HG03439 (cell line): Measurements from ENCODE around the gene E2F6.

ENCODE experiments used
- ATAC-seq: cut with Tn5 transposase; IDR thresholded peaks from one replicate; pipeline ENCODE4 v1.9.1; 2021; ENCODE audit warnings: mild to moderate bottlenecking, moderate library complexity; ENCODE audit not compliant: unreplicated experiment

E2F6 gene

GRCh38 chr2:11493282-11493681 is 27.3 kb upstream of the E2F6 start:
- ATAC-seq: no peak

GRCh38 chr2:11492720-11493119 is 26.8 kb upstream of the E2F6 start:
- ATAC-seq: no peak

GRCh38 chr2:11492244-11492643 is 26.3 kb upstream of the E2F6 start:
- ATAC-seq: no peak

GRCh38 chr2:11491348-11491933 is 25.5 kb upstream of the E2F6 start:
- ATAC-seq: no peak

- ATAC-seq: no peak
These were observed 24.2 kb upstream of the E2F6 start for GRCh38 chr2:11490194-11490593.

- no peak for ATAC-seq
These were observed 22.8 kb upstream of the E2F6 start for GRCh38 chr2:11488809-11489208.

- no peak for ATAC-seq
These were observed 18.1 kb upstream of the E2F6 start for GRCh38 chr2:11483806-11484617.

GRCh38 chr2:11482473-11483035 is 16.6 kb upstream of the E2F6 start:
- ATAC-seq: no peak

GRCh38 chr2:11481789-11482472 is 16.0 kb upstream of the E2F6 start:
- ATAC-seq: no peak

GRCh38 chr2:11481426-11481788 is 15.4 kb upstream of the E2F6 start:
- no peak for ATAC-seq

- no peak for ATAC-seq
These were observed 14.9 kb upstream of the E2F6 start for GRCh38 chr2:11480859-11481258.

- no peak for ATAC-seq
These were observed 14.4 kb upstream of the E2F6 start for GRCh38 chr2:11480406-11480805.

GRCh38 chr2:11478899-11479605 is 13.1 kb upstream of the E2F6 start:
- ATAC-seq: no peak

- ATAC-seq: peak; percentile 84
These were observed 12.0 kb upstream of the E2F6 start for GRCh38 chr2:11477994-11478393.

- ATAC-seq: no peak
These were observed 7.9 kb upstream of the E2F6 start for GRCh38 chr2:11473659-11474433.

- ATAC-seq: no peak
These were observed 1.8 kb upstream of the E2F6 start for GRCh38 chr2:11467749-11468148.

GRCh38 chr2:11467129-11467649 is 1.2 kb upstream of the E2F6 start:
- ATAC-seq: no peak

GRCh38 chr2:11466307-11467128 is 557 bp upstream of the E2F6 start:
- peak; percentile 22 for ATAC-seq

- no peak for ATAC-seq
These were observed 864 bp downstream of the E2F6 start for GRCh38 chr2:11465110-11465484.
